EL (cell line): ENCODE results near the gene CASP4.
"Not testable (repeated sequence)": the region's sequence is repeated elsewhere in the genome, so short reads cannot be mapped to it uniquely, and the experiment has no call there.

ENCODE experiments used
- DNase-seq: peaks from one replicate; pipeline ENCODE4 v3.0.0-alpha.2; 2016

Gene CASP4

DNA sequence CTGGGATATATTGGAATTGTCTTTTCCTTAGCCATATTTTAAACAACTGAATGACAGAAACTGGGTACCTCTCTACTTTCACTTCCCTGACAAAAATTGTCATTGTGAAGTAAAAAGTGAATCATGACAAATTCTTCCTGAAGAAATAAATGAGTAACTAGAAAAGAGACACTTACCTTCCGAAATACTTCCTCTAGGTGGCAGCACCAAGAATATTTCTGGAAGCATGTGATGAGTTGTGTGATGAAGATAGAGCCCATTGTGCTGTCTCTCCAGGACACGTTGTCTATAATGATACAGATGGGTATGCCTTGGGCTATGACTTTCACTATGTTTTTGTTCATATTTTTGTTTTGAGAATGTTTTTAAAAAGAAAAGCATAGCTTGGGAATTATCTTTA, 21.5 kb downstream of the CASP4 start:
- DNase-seq, result peak; percentile 65

DNA sequence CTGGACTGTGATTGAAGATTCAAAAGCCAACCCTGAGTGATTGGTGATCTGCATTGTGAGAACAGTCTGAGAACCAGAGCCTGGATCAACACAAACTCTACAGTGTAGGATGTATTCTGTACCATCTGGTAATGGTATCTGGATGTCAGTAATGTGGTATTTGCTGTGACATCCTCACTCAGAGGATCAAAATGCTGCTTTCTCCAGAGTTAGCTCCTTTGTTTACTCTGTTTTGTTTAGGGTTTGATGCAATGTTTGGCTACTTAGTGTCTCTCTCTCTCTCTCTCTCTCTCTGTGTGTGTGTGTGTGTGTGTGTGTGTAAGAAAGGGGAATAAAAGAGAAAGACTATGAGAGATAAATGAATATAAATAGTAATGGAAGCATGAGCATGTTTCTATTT, 24.3 kb downstream of the CASP4 start:
- no peak for DNase-seq

DNA sequence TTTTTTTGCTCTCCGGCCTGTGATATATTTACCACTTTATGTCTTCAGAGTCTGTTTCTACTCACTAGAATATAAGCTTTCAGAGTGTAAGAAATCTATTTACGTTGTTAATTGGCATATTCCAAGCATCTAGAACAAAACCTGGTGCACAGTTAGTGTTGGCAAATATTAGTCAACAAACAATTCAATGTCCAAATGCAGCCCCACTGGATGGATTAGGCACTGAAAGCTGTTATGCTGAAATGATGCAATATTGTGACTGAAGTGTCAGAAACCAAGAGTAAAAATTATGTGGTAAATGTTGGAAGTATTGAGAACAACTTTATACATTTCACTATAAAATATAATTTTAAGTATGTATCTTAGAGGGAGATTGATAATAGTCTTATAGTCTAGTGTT, 24.8 kb downstream of the CASP4 start:
- DNase-seq, result no peak

DNA sequence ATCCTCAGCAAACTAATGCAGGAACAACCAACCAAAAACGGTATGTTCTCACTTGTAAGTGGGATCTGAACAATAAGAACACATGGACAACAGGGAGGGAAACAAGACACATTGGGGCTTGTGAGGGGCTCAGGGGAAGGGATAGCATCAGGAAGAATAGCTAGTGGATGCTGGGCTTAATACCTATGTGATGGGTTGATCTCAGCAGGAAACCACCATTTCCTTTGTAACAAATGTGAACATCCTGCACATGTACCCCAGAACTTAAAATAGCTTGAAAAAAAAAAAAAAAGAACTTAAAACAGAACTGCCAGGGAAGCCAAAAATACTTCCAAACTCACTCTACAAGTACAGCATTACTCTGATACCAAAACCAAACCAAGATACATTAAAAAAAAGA, 33.8 kb downstream of the CASP4 start:
- DNase-seq, result no peak

DNA sequence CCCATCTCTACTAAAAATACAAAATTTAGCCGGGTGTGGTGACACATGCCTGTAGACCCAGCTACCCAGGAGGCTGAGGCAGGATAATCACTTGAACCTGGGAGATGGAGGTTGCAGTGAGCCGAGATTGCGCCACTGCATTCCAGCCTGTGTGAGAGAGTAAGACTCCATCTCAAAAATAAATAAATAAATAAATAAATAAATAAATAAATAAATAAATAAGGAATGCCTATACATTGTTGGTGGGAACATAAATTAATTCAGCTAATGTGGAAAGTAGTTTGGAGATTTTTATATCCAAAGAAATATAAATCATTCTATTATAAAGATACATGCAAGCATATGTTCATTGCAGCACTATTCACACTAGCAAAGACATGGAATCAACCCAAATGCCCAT, 34.3 kb downstream of the CASP4 start:
- DNase-seq, result not testable (repeated sequence)

DNA sequence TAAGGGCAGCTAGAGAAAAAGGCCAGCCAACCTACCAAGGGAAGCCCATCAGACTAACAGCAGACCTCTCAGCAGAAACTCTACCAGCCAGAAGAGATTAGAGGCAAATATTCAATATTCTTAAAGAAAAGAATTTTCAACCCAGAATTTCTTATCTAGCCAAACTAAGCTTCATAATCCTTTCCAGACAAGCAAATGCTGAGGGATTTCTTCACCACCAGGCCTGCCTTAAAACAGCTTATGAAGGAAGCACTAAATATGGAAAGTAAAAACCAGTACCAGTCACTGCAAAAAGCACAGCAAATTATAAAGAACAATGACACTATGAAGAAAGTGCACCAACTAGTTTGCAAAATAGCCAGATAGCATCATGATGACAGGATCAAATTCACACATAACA, 39.6 kb downstream of the CASP4 start:
- no peak for DNase-seq

DNA sequence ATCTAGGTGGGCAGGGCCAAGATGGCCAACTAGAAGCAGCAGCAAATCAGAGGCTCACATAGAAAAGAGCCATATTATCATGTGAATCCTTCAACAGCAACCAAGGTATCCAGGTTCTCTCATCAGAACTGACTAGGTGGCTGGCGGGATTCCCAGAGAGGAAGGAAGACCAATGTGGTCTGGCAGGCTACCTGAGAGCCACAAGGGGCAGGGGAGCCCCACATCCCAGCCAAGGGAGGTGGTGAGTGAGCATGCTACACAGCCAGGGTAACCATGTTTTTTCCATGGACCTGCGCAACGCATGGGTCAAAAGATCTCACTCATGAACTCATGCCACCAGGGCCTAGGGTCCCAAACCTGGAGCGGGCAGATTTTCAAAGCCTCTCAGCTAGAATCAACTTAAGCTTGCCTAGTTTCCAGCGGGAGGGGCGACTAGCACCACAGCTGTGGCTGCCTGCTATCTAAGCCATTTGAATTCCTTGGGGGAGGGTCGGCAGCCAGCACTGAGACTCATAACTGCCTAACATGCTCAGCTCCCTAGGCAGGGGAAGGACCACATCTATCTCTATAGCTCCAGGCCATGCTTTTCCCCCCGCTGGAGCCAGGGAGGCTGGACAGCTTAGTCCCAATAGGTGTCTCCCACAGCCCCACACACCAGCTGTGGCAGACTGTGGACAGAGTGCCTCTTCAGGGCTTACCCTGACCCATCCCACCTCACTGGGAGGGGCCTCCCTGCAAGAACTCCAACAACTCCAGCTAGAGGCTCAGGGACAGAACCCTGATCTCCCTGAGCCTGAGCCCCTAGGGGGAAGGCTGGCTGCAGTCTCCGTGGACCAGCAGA, 41.4 kb downstream of the CASP4 start:
- DNase-seq, result no peak

DNA sequence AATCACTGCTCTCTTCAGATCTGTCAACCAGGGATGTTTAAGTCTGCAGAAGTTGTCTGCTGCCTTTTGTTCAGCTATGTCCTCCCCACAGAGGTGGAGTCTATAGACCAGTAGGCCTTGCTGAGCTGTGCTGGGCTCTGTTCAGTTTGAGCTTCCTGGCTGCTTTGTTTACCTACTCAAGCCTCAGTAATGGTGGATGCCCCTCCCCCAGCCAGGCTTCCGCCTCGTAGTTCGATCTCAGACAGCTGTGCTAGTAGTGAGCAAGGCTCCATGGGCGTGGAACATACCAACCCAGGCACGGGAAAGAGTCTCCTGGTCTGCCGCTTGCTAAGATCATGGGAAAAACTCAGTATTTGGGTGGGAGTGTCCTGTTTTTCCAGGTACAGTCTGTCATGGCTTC, 42.5 kb downstream of the CASP4 start:
- no peak for DNase-seq

DNA sequence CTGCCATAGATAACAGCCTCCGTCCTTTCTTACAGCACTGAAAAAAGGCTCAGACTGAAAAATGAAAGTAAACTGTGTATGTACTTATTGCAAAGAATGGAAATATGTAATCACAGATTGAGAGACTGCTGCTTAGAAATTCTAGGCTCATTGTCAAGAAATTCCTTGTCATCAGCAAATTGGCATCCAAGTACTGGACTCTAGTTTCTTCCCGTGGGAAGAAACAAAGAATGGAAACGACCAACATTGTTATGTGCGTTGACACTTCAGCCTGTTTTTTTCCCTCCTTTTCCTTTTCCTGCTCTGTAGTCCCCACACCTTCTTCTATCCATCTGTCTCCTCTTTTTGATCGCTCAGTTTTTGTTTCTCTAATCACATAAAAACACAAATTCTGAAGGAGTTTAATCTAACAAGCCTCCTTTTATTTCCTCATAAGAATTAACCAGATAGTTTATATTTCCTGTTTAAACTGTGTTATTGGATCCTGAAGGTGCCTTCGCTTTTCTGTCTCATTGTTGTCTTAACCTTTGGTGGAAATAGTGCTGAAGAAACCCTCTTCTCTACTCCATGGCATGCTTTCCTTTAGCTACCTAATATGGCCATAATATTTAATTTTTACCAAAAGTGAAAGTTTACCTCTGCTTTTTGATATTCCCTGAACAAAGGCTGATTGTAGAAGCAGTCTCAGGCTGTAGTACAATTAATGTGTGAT, 50.1 kb downstream of the CASP4 start:
- DNase-seq, result peak; percentile 77

DNA sequence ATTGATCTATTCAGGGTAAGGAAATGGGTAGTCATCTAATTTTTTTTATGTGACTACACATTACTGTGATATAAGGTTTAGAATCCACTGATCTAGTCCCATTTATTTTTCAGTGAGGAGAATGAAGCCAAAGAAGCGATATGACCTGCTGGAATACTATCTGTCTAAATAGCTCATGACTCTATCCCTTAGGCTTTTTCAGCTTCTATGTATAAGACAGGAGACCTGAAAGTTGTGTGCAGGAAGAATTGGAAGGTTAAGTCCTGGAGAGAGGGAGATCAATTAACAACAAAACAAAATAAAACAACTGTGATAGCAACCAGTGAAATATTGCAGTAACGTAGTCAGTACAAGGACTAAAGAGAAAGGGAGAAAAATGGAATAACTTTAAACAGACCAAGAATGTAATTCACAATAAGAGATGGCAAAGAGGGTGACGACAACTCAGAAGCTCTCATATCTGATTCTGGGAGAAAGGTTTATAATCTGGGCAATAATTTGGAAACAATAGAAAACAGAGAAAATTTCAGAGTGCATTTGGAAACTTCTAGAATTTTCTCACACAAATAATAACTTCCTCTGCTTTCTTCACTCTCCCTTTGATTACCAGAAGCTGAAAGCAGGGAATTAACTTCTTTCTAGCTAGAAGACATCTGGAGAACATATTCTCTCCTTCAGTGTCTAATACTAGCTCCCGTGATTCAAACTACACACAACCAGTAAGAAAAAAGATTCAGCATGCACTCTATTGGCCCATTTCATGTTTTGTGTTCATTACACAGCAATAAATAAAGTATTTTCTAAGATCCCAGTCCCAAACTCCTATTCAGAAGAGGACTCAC, 50.9 kb downstream of the CASP4 start:
- DNase-seq, result no peak

DNA sequence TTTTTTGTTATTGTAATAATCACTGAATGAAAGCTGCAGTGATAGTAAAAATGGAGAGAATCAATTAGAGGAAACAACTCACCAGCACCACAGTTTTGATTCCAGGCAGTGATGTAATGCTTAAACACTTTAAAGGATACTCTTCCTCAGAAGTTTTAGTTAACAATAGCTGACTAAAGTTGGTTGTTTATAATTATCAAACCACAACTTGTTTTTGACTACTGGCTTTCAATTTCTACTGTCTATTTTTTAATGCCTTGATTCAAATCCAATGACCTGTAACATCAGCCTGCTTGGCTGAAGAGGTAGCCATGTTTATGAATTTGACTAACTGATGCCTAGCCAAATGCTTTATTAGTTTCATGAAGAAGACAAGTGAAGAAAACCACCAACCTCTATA, 51.9 kb downstream of the CASP4 start:
- peak; percentile 17 for DNase-seq

DNA sequence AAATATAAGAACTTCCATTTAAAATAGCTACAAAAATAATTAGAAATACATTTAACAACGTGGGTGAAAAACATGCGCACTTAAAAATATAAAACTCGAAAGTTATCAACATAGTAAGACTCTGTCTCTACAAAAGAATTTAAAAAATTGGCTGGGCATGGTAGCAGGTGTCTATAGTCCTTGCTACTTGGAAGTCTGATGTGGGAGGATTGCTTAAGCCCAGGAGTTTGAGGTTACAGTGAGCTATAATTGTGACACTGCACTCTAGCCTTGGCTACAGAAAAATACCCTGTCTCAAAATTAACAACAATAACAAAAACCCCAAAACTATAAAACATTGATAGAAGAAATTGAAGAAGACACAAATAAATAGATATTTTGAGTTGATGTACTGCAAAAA, 56.3 kb downstream of the CASP4 start:
- no peak for DNase-seq

DNA sequence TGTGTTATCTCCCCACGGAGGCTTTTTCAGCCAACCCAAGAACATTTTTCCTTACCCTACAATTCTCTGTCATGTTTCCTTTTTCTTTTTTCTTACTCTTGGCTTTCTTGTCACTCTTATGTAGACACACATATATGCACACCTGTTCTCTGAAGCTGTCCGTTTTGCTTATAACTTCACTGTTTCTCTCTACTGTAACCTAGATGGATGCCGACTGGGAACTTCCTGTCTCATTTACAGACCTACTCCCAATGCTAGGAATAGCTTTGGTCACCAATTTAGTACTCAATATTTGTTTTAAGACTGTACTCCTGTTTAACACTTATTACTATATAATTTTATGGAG, 60.2 kb downstream of the CASP4 start:
- DNase-seq, result no peak

DNA sequence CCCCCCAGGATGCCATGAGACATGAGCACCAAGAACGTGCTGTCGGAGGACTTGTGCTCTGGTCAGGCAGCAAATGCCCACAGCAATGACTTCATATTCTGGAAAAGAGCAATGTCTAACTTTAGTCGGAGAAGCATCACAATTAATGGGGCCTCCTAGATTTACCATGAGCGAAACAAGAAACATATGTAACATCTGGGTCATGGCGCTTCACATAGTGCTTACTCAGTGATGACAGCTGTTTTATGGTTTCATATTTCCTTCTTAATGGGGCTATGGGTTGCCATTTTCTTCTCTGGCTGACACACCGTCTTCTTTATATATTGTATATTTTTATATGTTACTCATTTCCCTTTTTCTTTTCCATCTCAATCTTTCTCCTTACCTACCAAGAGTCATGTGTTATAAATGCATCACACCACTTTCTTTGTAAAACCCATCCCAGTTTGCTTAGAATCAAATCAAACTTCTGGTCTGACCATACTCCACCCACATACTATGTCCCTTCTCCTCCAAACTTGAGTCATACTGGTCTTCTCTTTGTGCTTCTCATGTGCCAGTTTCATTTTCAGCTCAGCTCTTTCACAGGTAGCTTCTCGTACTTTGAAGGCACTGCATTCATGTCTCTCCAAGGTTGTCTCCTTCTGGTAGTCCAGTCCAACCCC, 60.7 kb downstream of the CASP4 start:
- peak; percentile 17 for DNase-seq

DNA sequence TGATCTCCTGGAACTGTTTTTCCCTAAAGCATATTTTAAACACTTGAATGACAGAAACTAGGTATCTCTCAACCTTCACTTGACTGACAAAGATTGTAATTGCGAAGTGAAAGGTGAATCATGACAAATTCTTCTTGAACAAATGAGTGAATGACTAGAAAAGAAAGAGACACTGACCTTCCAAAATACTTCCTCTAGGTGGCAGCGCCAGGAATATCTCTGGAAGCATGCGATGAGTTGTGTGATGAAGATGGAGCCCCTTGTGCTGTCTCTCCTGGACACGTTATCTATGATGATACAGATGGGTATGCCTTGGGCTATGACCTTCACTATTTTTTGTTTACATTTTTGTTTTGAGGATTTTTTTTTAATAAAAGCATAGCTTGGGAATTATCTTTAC, 63.1 kb downstream of the CASP4 start:
- DNase-seq, result no peak

DNA sequence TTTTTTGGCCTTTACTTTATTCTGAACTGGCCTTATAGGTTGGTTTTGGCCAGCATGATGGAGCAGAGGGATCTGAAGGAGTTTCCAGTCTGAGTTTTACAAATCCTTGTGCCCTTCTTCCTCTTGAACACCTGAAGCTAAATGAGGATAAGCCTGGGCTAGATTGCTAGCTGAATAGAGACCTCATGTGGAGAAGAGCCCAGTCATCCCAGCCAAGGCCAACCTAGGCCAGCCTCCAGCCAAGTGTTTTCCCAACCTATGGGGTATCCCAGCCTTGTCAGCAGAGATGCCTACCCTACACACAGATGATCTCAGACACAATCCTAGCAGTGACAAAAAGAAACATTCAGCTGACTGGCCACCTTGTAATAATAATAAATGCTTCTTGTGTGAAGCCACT, 69.1 kb downstream of the CASP4 start:
- no peak for DNase-seq

DNA sequence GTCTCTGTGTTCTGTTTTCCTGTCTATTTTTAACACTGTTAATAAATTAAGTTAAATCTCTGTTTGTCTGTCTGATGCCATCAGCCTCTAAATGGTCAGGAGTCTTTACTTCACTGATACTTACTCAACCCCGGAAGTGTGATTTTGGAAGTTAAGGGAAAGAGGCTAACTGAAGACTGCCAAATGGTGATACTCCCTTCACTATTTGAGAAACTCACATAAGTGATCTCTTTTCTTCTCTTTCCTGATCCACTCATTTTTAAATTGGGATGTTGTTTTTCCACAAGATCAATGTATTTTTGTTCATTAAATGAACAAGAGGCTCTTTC, 69.7 kb downstream of the CASP4 start:
- DNase-seq, result no peak

DNA sequence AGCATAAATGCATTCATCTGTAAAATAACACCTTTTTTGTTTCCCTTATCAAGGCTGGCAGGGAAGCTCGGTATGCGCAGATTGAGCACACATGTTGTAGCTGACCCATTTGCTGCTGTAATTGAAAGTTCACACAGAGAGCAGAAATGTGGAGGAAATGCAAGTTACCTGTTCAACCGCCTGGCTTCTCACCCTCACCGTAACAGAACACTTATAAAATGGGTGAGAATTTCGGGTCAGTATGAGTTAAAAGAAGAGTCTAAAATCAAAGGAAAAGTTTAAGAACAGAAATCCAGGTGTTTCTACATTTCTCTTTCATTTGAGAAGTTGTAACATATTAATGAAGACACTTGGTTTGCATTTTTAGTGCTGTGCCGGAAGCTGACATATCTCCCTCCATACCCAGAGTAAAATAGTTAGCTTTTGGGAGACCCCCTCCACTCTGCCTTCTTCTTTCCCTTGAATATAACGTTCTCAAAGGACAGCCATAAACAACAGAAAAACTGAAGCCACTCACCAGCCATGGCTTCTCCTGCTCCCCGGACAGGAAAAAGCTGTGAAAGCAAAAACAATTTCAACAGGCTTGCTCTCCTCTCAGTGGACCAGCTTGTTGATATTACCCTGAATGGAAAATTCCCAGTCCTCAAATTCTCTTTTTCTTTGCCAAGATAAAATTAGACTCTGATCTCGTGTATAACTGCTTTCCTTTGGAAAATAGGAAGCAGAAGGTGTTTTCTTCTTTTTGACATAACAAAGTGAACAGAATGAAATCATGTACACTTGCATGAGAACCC, 70.3 kb downstream of the CASP4 start, which contains the start of gene CASP12:
CASP12 (minus strand) TSS at position 570 of the 794 bp plus-strand sequence.
- DNase-seq, result no peak

DNA sequence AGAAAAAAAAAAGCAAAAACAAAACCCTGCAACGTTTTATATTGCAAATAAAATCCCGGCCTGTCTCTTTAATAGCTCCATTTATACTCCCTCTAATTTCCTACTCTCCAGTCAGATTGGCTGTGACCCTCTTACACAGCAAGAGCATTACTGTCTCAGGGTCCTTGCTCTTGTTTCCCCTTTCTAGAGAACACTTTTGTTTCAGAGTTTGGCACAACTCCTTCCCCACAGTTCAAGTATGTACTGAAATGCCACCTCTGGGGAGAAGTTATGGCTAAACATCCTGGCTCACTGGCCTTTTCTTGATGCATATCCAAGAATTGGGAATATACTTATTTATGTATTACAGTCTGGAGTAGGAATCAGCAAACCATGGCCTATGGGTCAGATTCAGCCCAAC, 72.7 kb downstream of the CASP4 start:
- DNase-seq, result no peak

DNA sequence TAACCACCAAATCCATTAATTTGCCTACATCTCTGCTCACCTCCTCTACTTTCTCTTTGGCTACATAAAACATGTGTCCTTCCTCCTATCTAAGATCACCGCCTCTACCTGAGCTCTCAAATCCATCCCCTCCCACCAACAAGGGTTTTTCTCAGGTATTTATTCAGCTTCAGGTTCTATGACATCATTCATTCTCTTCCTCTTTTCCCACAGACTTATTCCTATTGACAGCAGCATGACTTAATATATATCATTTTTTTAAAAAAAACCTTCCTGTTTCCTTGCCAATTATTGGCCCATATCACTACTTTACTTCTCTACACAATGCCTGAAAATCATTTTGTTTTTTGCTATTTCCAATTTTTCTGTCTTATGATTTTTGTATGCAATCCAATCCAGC, 74.5 kb downstream of the CASP4 start:
- DNase-seq, result no peak
